ENCODE measurements around the gene SUSD5.
"Not testable (repeated sequence)": the region's sequence is repeated elsewhere in the genome, so short reads cannot be mapped to it uniquely, and the experiment has no call there.

SUSD5 gene

DNA sequence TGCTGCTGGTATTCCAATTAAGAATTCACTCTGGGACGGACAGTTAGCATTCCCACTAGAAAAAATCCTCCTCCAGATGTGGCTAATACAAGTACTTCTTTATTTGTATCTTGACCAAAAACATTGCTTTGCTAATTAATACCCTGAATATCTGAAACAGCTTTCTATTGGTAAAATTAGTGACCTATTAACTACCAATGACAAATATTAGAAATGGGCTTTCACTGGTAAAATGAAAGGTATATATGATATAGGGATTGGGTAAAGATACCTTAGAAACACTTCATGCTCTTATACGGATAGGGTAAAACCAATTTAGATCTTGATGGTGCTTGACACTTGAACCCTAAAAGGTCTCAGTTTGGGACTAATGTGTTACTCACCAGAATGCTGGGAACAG, 52.5 kb downstream of the SUSD5 start:
- Histone ChIP-seq H3K27ac (ENCODE audit: low read depth, low read length) (no peak overlapping the region), H3K9me3 (ENCODE audit: insufficient read depth, low read length) (no peaks in the 10 kb centered on the region), H3K27me3 (ENCODE audit: low read length) (no peaks in the 10 kb centered on the region), H3K4me2 (ENCODE audit: low read depth, low read length, poor library complexity, severe bottlenecking) (no peak overlapping the region), H3K9me2 (replicated peaks; ENCODE audit: insufficient read depth, low read length) (no peaks in the 10 kb centered on the region), H3K9ac (ENCODE audit: low read length) (no peak overlapping the region), H3K79me2 (ENCODE audit: insufficient read depth, low read length) (no peaks in the 10 kb centered on the region), H3F3A (ENCODE audit: insufficient read depth) (no peaks in the 10 kb centered on the region), H3K4me3 (ENCODE audit: insufficient read depth, low read length, poor library complexity, severe bottlenecking) (no peak overlapping the region), H3K36me3 (ENCODE audit: low read length) (no peaks in the 10 kb centered on the region), H4K20me1 (ENCODE audit: low read depth, low read length) (no peaks in the 10 kb centered on the region), H2AFZ (ENCODE audit: low read depth, low read length, severe bottlenecking) (no peak overlapping the region)
- TF ChIP-seq, protein P1, sequence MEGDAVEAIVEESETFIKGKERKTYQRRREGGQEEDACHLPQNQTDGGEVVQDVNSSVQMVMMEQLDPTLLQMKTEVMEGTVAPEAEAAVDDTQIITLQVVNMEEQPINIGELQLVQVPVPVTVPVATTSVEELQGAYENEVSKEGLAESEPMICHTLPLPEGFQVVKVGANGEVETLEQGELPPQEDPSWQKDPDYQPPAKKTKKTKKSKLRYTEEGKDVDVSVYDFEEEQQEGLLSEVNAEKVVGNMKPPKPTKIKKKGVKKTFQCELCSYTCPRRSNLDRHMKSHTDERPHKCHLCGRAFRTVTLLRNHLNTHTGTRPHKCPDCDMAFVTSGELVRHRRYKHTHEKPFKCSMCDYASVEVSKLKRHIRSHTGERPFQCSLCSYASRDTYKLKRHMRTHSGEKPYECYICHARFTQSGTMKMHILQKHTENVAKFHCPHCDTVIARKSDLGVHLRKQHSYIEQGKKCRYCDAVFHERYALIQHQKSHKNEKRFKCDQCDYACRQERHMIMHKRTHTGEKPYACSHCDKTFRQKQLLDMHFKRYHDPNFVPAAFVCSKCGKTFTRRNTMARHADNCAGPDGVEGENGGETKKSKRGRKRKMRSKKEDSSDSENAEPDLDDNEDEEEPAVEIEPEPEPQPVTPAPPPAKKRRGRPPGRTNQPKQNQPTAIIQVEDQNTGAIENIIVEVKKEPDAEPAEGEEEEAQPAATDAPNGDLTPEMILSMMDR (IDR thresholded peaks at IDR 0.05; ENCODE audit: insufficient read depth, low read length, poor library complexity, severe bottlenecking) = no peak
- no peak for TF ChIP-seq EZH2phosphoT487 (conservative IDR thresholded peaks at IDR 0.05; ENCODE audit: low read length)

DNA sequence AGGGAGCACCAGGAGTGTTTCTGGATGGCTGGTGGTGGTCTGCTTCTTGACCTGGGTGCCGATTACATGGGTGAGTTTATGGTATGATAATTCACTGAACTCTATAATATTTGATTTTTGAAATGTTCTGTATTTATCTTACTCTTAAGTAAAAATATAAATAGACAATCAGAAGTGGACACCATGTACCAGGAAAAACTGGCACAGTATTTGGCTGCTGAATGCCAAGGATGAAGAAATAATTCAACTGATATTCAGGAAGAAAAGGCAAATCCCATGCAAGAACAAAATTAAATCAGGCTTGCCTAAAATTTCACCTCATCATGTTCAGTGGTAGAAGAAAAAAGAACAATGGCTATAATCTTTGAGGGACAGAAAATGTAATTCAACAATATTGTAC, 53.2 kb downstream of the SUSD5 start:
- H3K9me3 ChIP-seq (ENCODE audit: insufficient read depth, low read length) = no peaks in the 10 kb centered on the region
- no peak overlapping the region for H3K9ac ChIP-seq (ENCODE audit: low read length)
- H2AFZ ChIP-seq (ENCODE audit: low read depth, low read length, severe bottlenecking) = no peak overlapping the region
- no peak overlapping the region for H3K4me2 ChIP-seq (ENCODE audit: low read depth, low read length, poor library complexity, severe bottlenecking)
- H3F3A ChIP-seq (ENCODE audit: insufficient read depth) = no peaks in the 10 kb centered on the region
- H3K79me2 ChIP-seq (ENCODE audit: insufficient read depth, low read length) = no peaks in the 10 kb centered on the region
- no peaks in the 10 kb centered on the region for H4K20me1 ChIP-seq (ENCODE audit: low read depth, low read length)
- no peaks in the 10 kb centered on the region for H3K27me3 ChIP-seq (ENCODE audit: low read length)
- no peaks in the 10 kb centered on the region for H3K9me2 ChIP-seq (replicated peaks; ENCODE audit: insufficient read depth, low read length)
- TF ChIP-seq, protein P1 (IDR thresholded peaks at IDR 0.05; ENCODE audit: insufficient read depth, low read length, poor library complexity, severe bottlenecking) = no peak
- no peak for TF ChIP-seq EZH2phosphoT487 (conservative IDR thresholded peaks at IDR 0.05; ENCODE audit: low read length)
- no peak overlapping the region for H3K27ac ChIP-seq (ENCODE audit: low read depth, low read length)
- no peak overlapping the region for H3K4me3 ChIP-seq (ENCODE audit: insufficient read depth, low read length, poor library complexity, severe bottlenecking)
- H3K36me3 ChIP-seq (ENCODE audit: low read length) = no peaks in the 10 kb centered on the region

DNA sequence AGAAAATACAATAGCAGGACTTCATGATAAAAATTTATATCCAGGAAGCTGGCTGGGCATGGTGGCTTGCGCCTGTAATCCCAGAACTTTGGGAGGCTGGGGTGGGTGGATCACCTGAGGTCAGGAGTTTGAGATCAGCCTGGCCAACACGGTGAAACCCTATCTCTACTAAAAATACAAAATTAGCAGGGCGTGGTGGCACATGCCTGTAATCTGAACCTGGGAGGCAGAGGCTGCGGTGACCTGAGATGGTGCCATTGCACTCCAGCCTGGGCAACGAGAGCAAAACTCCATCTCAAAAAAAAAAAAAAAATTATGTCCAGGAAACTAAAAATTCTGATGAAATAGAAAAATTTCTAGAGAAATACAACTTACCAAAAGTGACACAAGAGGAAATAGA, 56.0 kb downstream of the SUSD5 start:
- H2AFZ ChIP-seq (ENCODE audit: low read depth, low read length, severe bottlenecking); H3F3A ChIP-seq (ENCODE audit: insufficient read depth); H3K4me2 ChIP-seq (ENCODE audit: low read depth, low read length, poor library complexity, severe bottlenecking); H3K36me3 ChIP-seq (ENCODE audit: low read length); H3K27me3 ChIP-seq (ENCODE audit: low read length); H3K9me2 ChIP-seq (replicated peaks; ENCODE audit: insufficient read depth, low read length); H4K20me1 ChIP-seq (ENCODE audit: low read depth, low read length); H3K9me3 ChIP-seq (ENCODE audit: insufficient read depth, low read length); H3K9ac ChIP-seq (ENCODE audit: low read length); H3K4me3 ChIP-seq (ENCODE audit: insufficient read depth, low read length, poor library complexity, severe bottlenecking); H3K79me2 ChIP-seq (ENCODE audit: insufficient read depth, low read length); H3K27ac ChIP-seq (ENCODE audit: low read depth, low read length): not testable (repeated sequence)

DNA sequence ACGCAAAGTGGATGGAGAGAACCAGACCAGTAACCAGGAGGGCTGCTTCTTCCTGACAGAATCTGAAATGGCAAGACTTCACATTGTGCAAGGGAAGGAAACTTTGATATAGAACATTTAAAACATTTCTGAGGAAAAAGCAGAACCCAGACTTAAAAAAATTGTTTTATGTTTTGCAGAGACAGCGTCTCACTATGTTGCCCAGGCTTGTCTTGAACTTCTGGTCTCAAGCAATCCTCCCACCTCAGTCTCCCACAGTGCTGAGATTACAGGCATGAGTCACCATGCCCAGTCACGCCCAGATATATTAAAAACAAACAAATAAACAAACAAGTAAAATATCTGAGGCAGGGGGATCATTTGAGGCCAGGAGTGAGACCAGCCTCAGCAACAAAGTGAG, 58.6 kb downstream of the SUSD5 start:
- Histone ChIP-seq H3K9me3 (ENCODE audit: insufficient read depth, low read length) (no peaks in the 10 kb centered on the region), H3K27me3 (ENCODE audit: low read length) (no peaks in the 10 kb centered on the region), H3K4me2 (ENCODE audit: low read depth, low read length, poor library complexity, severe bottlenecking) (no peak overlapping the region), H3F3A (ENCODE audit: insufficient read depth) (no peaks in the 10 kb centered on the region), H3K36me3 (ENCODE audit: low read length) (no peaks in the 10 kb centered on the region), H3K4me3 (ENCODE audit: insufficient read depth, low read length, poor library complexity, severe bottlenecking) (no peak overlapping the region), H3K9me2 (replicated peaks; ENCODE audit: insufficient read depth, low read length) (no peaks in the 10 kb centered on the region), H4K20me1 (ENCODE audit: low read depth, low read length) (no peaks in the 10 kb centered on the region), H2AFZ (ENCODE audit: low read depth, low read length, severe bottlenecking) (no peak overlapping the region), H3K27ac (ENCODE audit: low read depth, low read length) (no peak overlapping the region), H3K9ac (ENCODE audit: low read length) (no peak overlapping the region), H3K79me2 (ENCODE audit: insufficient read depth, low read length) (no peaks in the 10 kb centered on the region)
- TF ChIP-seq EZH2phosphoT487 (conservative IDR thresholded peaks at IDR 0.05; ENCODE audit: low read length) = no peak
- TF ChIP-seq, protein P1 (IDR thresholded peaks at IDR 0.05; ENCODE audit: insufficient read depth, low read length, poor library complexity, severe bottlenecking) = no peak

All from SU-DHL-6 (cell line).